Karpas-422 (cell line): Measurements from ENCODE around the gene TRAP1. TPM values are rescaled to one million over a fixed set of nuclear protein-coding genes. Genes with fewer than 3 reads are reported as not detected.

Experiments used
- DNase-seq: peaks from one replicate; pipeline ENCODE4 v3.0.0-alpha.2; 2015
- H2AFZ ChIP-seq: fragments of 200-600 bp; sonication (generic); 2 replicates; pipeline ENCODE4 v1.6.1; 2014; ENCODE audit warnings: antibody characterized with exemption, low read length, mixed read lengths
- H3K27ac ChIP-seq: fragments of 200-600 bp; sonication (generic); 2 replicates; pipeline ENCODE4 v1.5.1; 2014; ENCODE audit warnings: mild to moderate bottlenecking, low read length, moderate library complexity
- H3K27me3 ChIP-seq: fragments of 200-600 bp; sonication (generic); 2 replicates; pipeline ENCODE4 v1.6.1; 2014; ENCODE audit warnings: low read length, mixed read lengths
- H3K36me3 ChIP-seq: fragments of 200-600 bp; sonication (generic); 2 replicates; pipeline ENCODE4 v1.6.1; 2014; ENCODE audit warnings: low read length, mixed read lengths; ENCODE audit not compliant: insufficient read depth
- H3K4me1 ChIP-seq: fragments of 200-600 bp; sonication (generic); 2 replicates; pipeline ENCODE4 v1.6.1; 2014; ENCODE audit warnings: mild to moderate bottlenecking, low read length, mixed read lengths
- H3K4me2 ChIP-seq: fragments of 200-600 bp; sonication (generic); 2 replicates; pipeline ENCODE4 v1.6.1; 2014; ENCODE audit warnings: low read length, low read depth, mild to moderate bottlenecking; ENCODE audit not compliant: poor library complexity, severe bottlenecking
- H3K4me3 ChIP-seq: fragments of 200-600 bp; sonication (generic); 2 replicates; pipeline ENCODE4 v1.5.1; 2014; ENCODE audit warnings: mild to moderate bottlenecking, antibody characterized with exemption, low read length, mixed read lengths
- H3K79me2 ChIP-seq: fragments of 200-600 bp; sonication (generic); 2 replicates; pipeline ENCODE4 v1.6.1; 2014; ENCODE audit warnings: mild to moderate bottlenecking, low read length, mixed read lengths
- H3K9ac ChIP-seq: fragments of 200-600 bp; sonication (generic); 2 replicates; pipeline ENCODE4 v1.6.0; 2014; ENCODE audit warnings: low read length
- H3K9me2 ChIP-seq: fragments of 200-600 bp; sonication (generic), shearing (Covaris generic); replicated peaks from 2 replicates; pipeline ENCODE4 v1.6.0; 2014; ENCODE audit warnings: mild to moderate bottlenecking, low read length, moderate library complexity; ENCODE audit not compliant: insufficient read depth
- H3K9me3 ChIP-seq: fragments of 300-700, 200-600 bp; sonication (generic); 2 replicates; pipeline ENCODE4 v1.6.1; 2014; ENCODE audit warnings: low read length, mixed read lengths
- H4K20me1 ChIP-seq: fragments of 200-600 bp; sonication (generic); 2 replicates; pipeline ENCODE4 v1.6.1; 2014; ENCODE audit warnings: mild to moderate bottlenecking, antibody characterized with exemption, low read length, low read depth; ENCODE audit not compliant: insufficient read depth
- total RNA-seq: library from RNA; depleted of rRNA; stranded (reverse); fragments of >200 nt; shearing (Covaris generic); gene quantifications from 2 replicates; pipeline ENCODE4 v1.2.3, GENCODE V29; 2014; ENCODE audit warnings: low replicate concordance

Gene TRAP1
- total RNA-seq, 1 experiment from 2014 or later: 195 TPM

DNA sequence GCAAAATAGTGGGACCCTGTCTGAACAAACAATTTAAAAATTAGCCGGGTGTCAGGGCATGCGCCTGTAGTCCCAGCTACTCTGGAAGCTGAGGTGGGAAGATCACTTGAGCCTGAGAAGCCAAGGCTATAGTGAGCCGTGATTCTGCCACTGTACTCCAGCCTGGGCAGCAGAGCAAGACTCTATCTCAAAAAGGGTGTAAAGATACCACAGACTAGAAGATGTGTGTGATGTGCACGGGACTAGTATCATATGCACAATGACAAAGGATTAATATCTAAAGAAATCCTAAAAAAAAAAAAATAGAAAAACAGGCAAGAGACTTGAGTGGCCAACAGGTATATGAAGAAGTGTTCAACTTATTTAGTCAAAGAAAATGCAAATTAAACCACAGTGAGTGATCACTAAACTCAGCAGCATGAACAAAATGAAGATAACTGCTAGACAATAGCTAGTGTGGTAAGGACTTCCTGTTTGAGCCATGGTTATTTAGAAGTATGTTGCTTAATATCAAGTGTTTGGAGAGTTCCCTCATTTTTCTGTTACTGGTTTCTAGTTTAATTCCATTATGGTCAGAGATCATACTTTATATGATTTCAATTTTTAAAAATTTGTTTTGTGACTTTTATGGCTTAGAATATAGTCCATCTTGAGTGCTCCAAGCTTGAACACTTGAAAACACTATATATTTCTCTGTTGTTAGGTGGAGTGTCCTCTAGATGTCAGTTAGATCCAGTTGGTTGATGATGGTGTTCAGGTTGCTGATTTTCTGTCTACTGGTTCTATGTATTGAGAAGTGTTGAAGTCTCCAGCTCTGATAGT, 91.2 kb downstream of the TRAP1 start:
- H3K9me3 ChIP-seq: no peaks in the 10 kb centered on the region
- H3K9me2 ChIP-seq: no peaks in the 10 kb centered on the region
- H3K4me1 ChIP-seq: peaks cover 67% of the 10 kb centered on the region
- H4K20me1 ChIP-seq: no peaks in the 10 kb centered on the region
- H2AFZ ChIP-seq: peak overlapping the region; percentile 42
- H3K36me3 ChIP-seq: no peaks in the 10 kb centered on the region
- peak overlapping the region; percentile 8; the same call in 1 of the 2 replicates for H3K4me3 ChIP-seq
- H3K79me2 ChIP-seq: peaks cover 50% of the 10 kb centered on the region
- H3K4me2 ChIP-seq: peak overlapping the region; percentile 49
- peak; percentile 84 for DNase-seq
- no peaks in the 10 kb centered on the region for H3K27me3 ChIP-seq
- H3K9ac ChIP-seq: peak overlapping the region; percentile 46
- H3K27ac ChIP-seq: peak overlapping the region; percentile 96

DNA sequence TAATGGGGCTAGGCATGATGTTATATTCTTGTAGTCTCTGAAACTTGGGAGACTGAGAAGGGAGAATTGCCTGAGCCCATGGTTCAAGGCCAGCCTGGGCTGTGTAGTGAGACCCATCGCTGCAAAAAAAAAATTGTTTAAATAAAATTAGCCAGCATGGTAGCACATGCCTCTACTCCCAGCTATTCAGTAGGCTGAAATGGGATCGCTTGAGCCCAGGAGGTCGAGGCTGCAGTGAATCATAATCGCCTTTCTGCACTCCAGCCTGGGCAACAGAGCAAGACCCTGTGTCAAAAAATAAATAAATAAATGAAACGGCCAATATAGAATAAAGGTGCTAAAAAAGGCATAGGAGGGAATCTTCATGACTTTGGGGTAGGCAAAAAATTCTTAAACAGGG, 92.0 kb downstream of the TRAP1 start:
- no peak overlapping the region for H2AFZ ChIP-seq
- peaks cover 52% of the 10 kb centered on the region for H3K79me2 ChIP-seq
- no peak overlapping the region for H3K4me3 ChIP-seq
- H3K4me2 ChIP-seq: no peak overlapping the region
- H3K9me3 ChIP-seq: no peaks in the 10 kb centered on the region
- peak overlapping the region; percentile 96 for H3K27ac ChIP-seq
- peaks cover 69% of the 10 kb centered on the region for H3K4me1 ChIP-seq
- no peak overlapping the region for H3K9ac ChIP-seq
- no peaks in the 10 kb centered on the region for H3K9me2 ChIP-seq
- no peak for DNase-seq
- no peaks in the 10 kb centered on the region for H3K27me3 ChIP-seq
- no peaks in the 10 kb centered on the region for H3K36me3 ChIP-seq
- no peaks in the 10 kb centered on the region for H4K20me1 ChIP-seq

DNA sequence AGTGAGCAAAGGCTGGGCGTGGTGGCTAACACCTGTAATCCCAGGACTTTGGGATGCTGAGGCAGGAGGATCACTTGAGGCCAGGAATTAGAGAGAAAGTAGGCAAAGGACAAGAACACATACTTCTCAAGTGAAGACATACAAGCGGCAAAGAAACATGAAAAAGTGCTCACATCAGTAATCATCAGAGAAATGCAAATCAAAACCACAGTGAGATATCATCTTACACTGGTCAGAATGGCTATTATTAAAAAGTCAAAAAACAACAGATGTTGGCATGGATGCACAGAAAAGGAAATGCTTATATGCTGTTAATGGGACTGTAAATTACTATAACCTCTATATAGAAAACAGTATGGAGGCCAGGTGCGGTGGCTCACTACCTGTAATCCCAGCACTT, 93.7 kb downstream of the TRAP1 start:
- Histone ChIP-seq H3K4me3 (peak overlapping the region; percentile 63), H2AFZ (peak overlapping the region; percentile 76; the same call in 1 of the 2 replicates), H3K27me3 (no peaks in the 10 kb centered on the region), H3K4me1 (peaks cover 72% of the 10 kb centered on the region), H3K9me3 (no peaks in the 10 kb centered on the region), H3K36me3 (no peaks in the 10 kb centered on the region), H4K20me1 (no peaks in the 10 kb centered on the region), H3K79me2 (peaks cover 55% of the 10 kb centered on the region), H3K4me2 (peak overlapping the region; percentile 94), H3K27ac (peak overlapping the region; percentile 96), H3K9me2 (no peaks in the 10 kb centered on the region), H3K9ac (peak overlapping the region; percentile 66)
- peak; percentile 69 for DNase-seq

DNA sequence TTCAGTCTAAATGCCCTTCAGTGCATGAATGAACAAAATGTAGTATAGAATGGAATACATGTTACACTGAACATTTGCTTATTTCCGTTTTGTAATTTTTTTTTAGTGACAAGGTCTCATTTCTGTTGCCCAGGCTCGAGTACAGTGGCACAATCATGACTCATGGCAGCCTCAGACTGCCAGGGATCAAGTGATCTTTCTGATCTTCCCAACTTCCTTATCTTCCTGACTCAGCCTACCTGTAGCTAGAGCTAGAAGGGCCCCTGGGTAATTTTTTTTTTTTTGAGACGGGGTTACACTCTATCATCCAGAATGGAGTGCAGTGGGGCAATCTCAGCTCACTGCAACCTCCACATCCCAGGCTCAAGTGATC, 98.6 kb downstream of the TRAP1 start:
- Histone ChIP-seq H3K4me2 (no peak overlapping the region), H3K9me2 (no peaks in the 10 kb centered on the region), H3K9me3 (no peaks in the 10 kb centered on the region), H3K27ac (peak overlapping the region; percentile 29; the same call in 1 of the 2 replicates), H3K4me1 (peaks cover 56% of the 10 kb centered on the region), H3K4me3 (no peak overlapping the region), H3K79me2 (peaks cover 86% of the 10 kb centered on the region), H3K36me3 (peaks cover 17% of the 10 kb centered on the region), H2AFZ (no peak overlapping the region), H4K20me1 (no peaks in the 10 kb centered on the region), H3K27me3 (no peaks in the 10 kb centered on the region), H3K9ac (no peak overlapping the region)
- no peak for DNase-seq

DNA sequence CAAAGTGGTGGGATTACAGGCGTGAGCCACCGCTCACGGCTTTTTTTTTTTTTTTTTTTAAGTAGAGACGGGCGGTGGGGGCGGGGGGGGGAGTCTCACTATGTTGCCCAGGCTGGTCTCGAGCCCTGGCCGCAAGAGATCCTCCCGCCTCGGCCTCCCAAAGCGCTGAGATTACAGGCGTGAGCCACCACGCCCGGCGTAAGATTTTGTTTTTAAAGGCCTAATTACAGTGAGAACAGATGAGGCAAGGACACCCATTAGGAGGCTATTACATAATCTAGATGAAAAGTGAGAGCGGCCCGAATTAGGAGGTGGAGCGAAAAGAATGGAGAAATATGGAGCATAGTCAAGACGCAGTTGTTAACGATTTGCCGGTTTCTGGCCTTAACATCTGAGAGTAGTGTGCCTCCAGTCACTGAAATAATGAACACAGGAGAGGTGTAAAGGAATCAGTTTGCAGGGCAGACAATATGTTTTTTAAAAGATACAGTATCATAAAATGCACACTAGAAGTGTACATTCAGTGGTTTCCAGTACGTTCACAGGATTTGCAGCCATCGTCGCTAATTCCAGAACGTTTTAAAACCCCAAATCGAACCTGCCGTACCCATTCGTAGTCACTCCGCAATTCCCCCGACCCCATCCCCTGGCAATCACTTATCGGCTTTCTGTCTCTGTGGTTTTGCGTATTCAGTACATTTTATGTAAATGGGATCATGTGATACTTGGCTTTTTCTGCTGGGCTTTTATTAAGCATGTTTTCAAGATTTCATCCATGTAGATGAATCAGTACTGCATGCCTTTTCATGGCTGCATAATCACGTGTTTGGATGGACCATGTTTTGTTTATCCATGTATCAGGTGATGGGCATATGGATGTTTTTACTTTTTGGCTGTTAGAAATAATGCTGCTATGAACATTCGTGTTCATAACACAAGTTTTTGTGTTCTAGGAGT, 104.5 kb downstream of the TRAP1 start:
- peak; percentile 82 for DNase-seq
- Histone ChIP-seq H3K27ac (peak overlapping the region; percentile 91), H3K79me2 (peaks cover 82% of the 10 kb centered on the region), H2AFZ (no peak overlapping the region), H3K36me3 (peaks cover 21% of the 10 kb centered on the region), H4K20me1 (no peaks in the 10 kb centered on the region), H3K4me1 (peaks cover 55% of the 10 kb centered on the region), H3K9me2 (no peaks in the 10 kb centered on the region), H3K4me3 (peak overlapping the region; percentile 97), H3K9ac (peak overlapping the region; percentile 96), H3K4me2 (peak overlapping the region; percentile 94), H3K27me3 (no peaks in the 10 kb centered on the region), H3K9me3 (no peaks in the 10 kb centered on the region)

DNA sequence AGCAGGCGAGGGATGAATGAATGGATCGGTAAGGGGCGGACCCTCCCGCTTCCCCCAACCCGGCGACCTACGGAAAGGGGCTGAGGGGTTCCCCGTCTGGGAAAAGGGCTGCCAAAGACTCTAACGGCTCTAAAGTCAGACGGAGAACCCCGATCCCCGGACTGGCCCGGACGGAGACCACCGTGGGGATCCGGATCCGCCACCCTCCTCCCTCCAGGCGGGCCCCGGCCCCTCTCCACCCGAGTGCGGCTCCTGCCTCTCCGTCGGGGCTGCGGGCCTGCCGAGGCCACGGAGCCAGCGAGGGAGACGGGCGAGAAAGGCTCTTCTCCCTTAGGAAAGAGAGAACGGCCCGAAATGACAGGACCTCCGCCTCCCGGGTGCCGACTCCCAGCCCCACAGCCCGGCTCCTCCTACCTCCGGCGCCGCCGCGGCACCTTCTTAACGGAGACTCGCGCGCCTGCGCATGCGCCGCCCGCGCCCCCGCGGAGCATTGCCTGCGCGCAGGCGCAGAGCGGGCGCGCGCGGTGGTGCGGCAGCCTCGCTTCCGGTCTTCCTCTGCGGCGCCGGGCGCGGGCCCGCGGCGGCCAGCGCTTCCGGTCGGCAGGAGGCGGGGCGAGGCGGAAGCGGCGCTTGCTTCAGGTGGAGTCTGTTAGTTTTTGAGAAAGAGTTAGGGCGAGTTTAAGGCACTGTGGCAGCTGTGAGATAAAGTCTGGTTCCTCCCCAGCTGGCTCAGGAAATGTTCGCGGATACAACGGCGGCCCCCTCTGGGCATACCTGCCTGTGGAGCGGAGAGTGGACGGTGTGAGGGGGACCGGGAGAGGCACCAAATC, 106.0 kb downstream of the TRAP1 start, which contains the start of gene SLX4:
SLX4 (minus strand) TSS at position 461 of the 830 bp plus-strand sequence. CDS start 2,642 bp downstream, outside the sequence.
- peak within 1 kb of the TSS; percentile 91 for H3K27ac ChIP-seq
- no peaks in the 10 kb centered on the region for H3K9me3 ChIP-seq
- H3K4me1 ChIP-seq: peaks cover 62% of the 10 kb centered on the region
- H4K20me1 ChIP-seq: no peaks in the 10 kb centered on the region
- H3K4me2 ChIP-seq: peak within 1 kb of the TSS; percentile 94
- peak within 1 kb of the TSS; percentile 96 for H3K9ac ChIP-seq
- peaks cover 26% of the 10 kb centered on the region for H3K36me3 ChIP-seq
- peak; percentile 97 for DNase-seq
- peak within 1 kb of the TSS; percentile 97 for H3K4me3 ChIP-seq
- no peaks in the 10 kb centered on the region for H3K9me2 ChIP-seq
- H3K27me3 ChIP-seq: no peaks in the 10 kb centered on the region
- H2AFZ ChIP-seq: no peak within 1 kb of the TSS
- peaks cover 77% of the 10 kb centered on the region for H3K79me2 ChIP-seq

DNA sequence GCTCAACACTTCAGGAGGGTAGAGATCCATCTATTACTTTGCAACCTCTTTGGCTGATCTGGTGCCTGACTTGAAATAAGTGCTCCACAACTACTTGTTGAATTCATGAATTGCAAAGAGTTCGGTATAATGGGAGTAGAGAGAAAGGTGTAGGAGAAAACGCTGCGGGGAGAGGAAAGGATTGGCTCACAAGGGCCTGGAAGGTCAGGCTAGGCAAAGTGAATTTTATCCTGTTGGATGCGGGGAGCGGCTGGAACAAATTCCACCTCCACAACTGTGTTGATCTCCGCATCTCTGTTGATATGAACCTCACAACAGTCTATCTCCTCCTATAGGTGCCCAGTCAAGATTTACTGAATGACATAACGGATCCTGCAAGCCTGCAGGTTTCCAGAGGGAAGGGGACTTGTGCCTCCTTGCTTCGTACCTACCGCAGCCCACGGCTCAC, 106.6 kb downstream of the TRAP1 start:
- Histone ChIP-seq H3K36me3 (peaks cover 22% of the 10 kb centered on the region), H3K4me2 (peak overlapping the region; percentile 79), H3K9me2 (no peaks in the 10 kb centered on the region), H3K79me2 (peaks cover 74% of the 10 kb centered on the region), H3K9me3 (no peaks in the 10 kb centered on the region), H3K27me3 (no peaks in the 10 kb centered on the region), H3K4me3 (peak overlapping the region; percentile 97), H4K20me1 (no peaks in the 10 kb centered on the region), H2AFZ (no peak overlapping the region), H3K9ac (peak overlapping the region; percentile 93), H3K27ac (peak overlapping the region; percentile 77), H3K4me1 (peaks cover 60% of the 10 kb centered on the region)
- peak; percentile 64 for DNase-seq
